IPS-20b (cell line): ENCODE results near the gene AK4.
"Not testable (repeated sequence)": the region's sequence is repeated elsewhere in the genome, so short reads cannot be mapped to it uniquely, and the experiment has no call there.

Experiments
- H3K27ac ChIP-seq: one replicate; pipeline ENCODE4 v1.5.1; 2013; ENCODE audit warnings: low read length
- H3K27me3 ChIP-seq: 2 replicates; pipeline ENCODE4 v1.6.1; 2013; ENCODE audit warnings: mild to moderate bottlenecking, low read length, inconsistent platforms; ENCODE audit not compliant: insufficient read depth
- H3K36me3 ChIP-seq: 2 replicates; pipeline ENCODE4 v1.6.1; 2013; ENCODE audit warnings: low read depth, mild to moderate bottlenecking, inconsistent platforms, low read length, moderate library complexity; ENCODE audit not compliant: insufficient read depth
- H3K4me1 ChIP-seq: 2 replicates; pipeline ENCODE4 v1.6.1; 2013; ENCODE audit warnings: mild to moderate bottlenecking, control low read depth, inconsistent platforms, low read length, moderate library complexity; ENCODE audit not compliant: insufficient read depth
- H3K4me3 ChIP-seq: 2 replicates; pipeline ENCODE4 v1.5.1; 2013; ENCODE audit warnings: mild to moderate bottlenecking, low read length, inconsistent platforms
- H3K9ac ChIP-seq: 2 replicates; pipeline ENCODE4 v1.6.1; 2013; ENCODE audit warnings: low read depth, mild to moderate bottlenecking, inconsistent platforms, low read length, moderate library complexity
- H3K9me3 ChIP-seq: 2 replicates; pipeline ENCODE4 v1.6.1; 2013; ENCODE audit warnings: mild to moderate bottlenecking, low read depth, low read length, inconsistent platforms; ENCODE audit not compliant: insufficient read depth

The AK4 gene

GRCh38 chr1:65139793-65140192 lies 8.2 kb upstream of the AK4 start:
- not testable (repeated sequence) for H3K4me3 ChIP-seq, H3K9ac ChIP-seq, H3K9me3 ChIP-seq, H3K36me3 ChIP-seq, H3K4me1 ChIP-seq, H3K27me3 ChIP-seq, H3K27ac ChIP-seq

- H3K9ac ChIP-seq, result no peak overlapping the region
- H3K27me3 ChIP-seq, result peaks cover 21% of the 10 kb centered on the region
- H3K4me3 ChIP-seq, result no peak overlapping the region
- H3K4me1 ChIP-seq, result peaks cover 7% of the 10 kb centered on the region
- no peaks in the 10 kb centered on the region for H3K36me3 ChIP-seq
- H3K9me3 ChIP-seq, result no peaks in the 10 kb centered on the region
- H3K27ac ChIP-seq, result no peak overlapping the region
These were observed 6.6 kb upstream of the AK4 start for GRCh38 chr1:65141394-65141793.

GRCh38 chr1:65141918-65142317 lies 6.1 kb upstream of the AK4 start:
- peaks cover 26% of the 10 kb centered on the region for H3K27me3 ChIP-seq
- no peaks in the 10 kb centered on the region for H3K9me3 ChIP-seq
- H3K36me3 ChIP-seq, result no peaks in the 10 kb centered on the region
- H3K4me1 ChIP-seq, result peaks cover 12% of the 10 kb centered on the region
- no peak overlapping the region for H3K9ac ChIP-seq
- H3K4me3 ChIP-seq, result no peak overlapping the region
- H3K27ac ChIP-seq, result no peak overlapping the region

- H3K27ac ChIP-seq, H3K9me3 ChIP-seq, H3K4me3 ChIP-seq, H3K9ac ChIP-seq, H3K36me3 ChIP-seq: not testable (repeated sequence)
- H3K27me3 ChIP-seq, result peaks cover 37% of the 10 kb centered on the region
- peaks cover 13% of the 10 kb centered on the region for H3K4me1 ChIP-seq
These were observed 4.8 kb upstream of the AK4 start for GRCh38 chr1:65143112-65143658.

GRCh38 chr1:65146908-65147423 lies 1.0 kb upstream of the AK4 start:
- Histone ChIP-seq H3K9me3 (no peaks in the 10 kb centered on the region), H3K27me3 (peaks cover 69% of the 10 kb centered on the region), H3K4me1 (peaks cover 22% of the 10 kb centered on the region), H3K4me3 (peak overlapping the region; percentile 79), H3K36me3 (no peaks in the 10 kb centered on the region; the same call in 1 of the 2 replicates), H3K9ac (peak overlapping the region; percentile 68), H3K27ac (peak overlapping the region; percentile 8)

GRCh38 chr1:65147424-65148177 lies 402 bp upstream of the AK4 start:
- Histone ChIP-seq H3K4me1 (peaks cover 24% of the 10 kb centered on the region), H3K9me3 (no peaks in the 10 kb centered on the region), H3K27ac (peak overlapping the region; percentile 8), H3K4me3 (peak overlapping the region; percentile 79), H3K27me3 (peaks cover 69% of the 10 kb centered on the region), H3K9ac (peak overlapping the region; percentile 68), H3K36me3 (no peaks in the 10 kb centered on the region; the same call in 1 of the 2 replicates)

- H3K9me3 ChIP-seq, result no peaks in the 10 kb centered on the region
- peak overlapping the region; percentile 7 for H3K27ac ChIP-seq
- H3K36me3 ChIP-seq, result peaks cover 4% of the 10 kb centered on the region; the same call in 1 of the 2 replicates
- H3K4me3 ChIP-seq, result peak overlapping the region; percentile 79
- peaks cover 36% of the 10 kb centered on the region for H3K4me1 ChIP-seq
- H3K27me3 ChIP-seq, result peaks cover 69% of the 10 kb centered on the region
- peak overlapping the region; percentile 76 for H3K9ac ChIP-seq
These were observed 746 bp downstream of the AK4 start for GRCh38 chr1:65148548-65149350.

- H3K36me3 ChIP-seq, result peaks cover 4% of the 10 kb centered on the region; the same call in 1 of the 2 replicates
- H3K9me3 ChIP-seq, result no peaks in the 10 kb centered on the region
- H3K4me1 ChIP-seq, result peaks cover 43% of the 10 kb centered on the region
- H3K27me3 ChIP-seq, result peaks cover 67% of the 10 kb centered on the region
- H3K4me3 ChIP-seq, result peak overlapping the region; percentile 79
- H3K27ac ChIP-seq, result no peak overlapping the region
- H3K9ac ChIP-seq, result peak overlapping the region; percentile 76
These were observed 1.5 kb downstream of the AK4 start for GRCh38 chr1:65149351-65150107.

GRCh38 chr1:65150108-65150463 lies 2.1 kb downstream of the AK4 start:
- Histone ChIP-seq H3K9ac (peak overlapping the region; percentile 76; the same call in 1 of the 2 replicates), H3K9me3 (no peaks in the 10 kb centered on the region), H3K4me3 (peak overlapping the region; percentile 79), H3K27ac (no peak overlapping the region), H3K36me3 (peaks cover 4% of the 10 kb centered on the region; the same call in 1 of the 2 replicates), H3K27me3 (peaks cover 61% of the 10 kb centered on the region), H3K4me1 (peaks cover 45% of the 10 kb centered on the region)

- peak overlapping the region; percentile 76; the same call in 1 of the 2 replicates for H3K9ac ChIP-seq
- no peak overlapping the region for H3K27ac ChIP-seq
- H3K9me3 ChIP-seq, result no peaks in the 10 kb centered on the region
- H3K27me3 ChIP-seq, result peaks cover 55% of the 10 kb centered on the region
- H3K4me1 ChIP-seq, result peaks cover 45% of the 10 kb centered on the region
- H3K4me3 ChIP-seq, result peak overlapping the region; percentile 79
- peaks cover 4% of the 10 kb centered on the region; the same call in 1 of the 2 replicates for H3K36me3 ChIP-seq
These were observed 2.7 kb downstream of the AK4 start for GRCh38 chr1:65150583-65151263.
